A549 (cell line): Measurements from ENCODE around the gene RABAC1. TPM values are rescaled to one million over a fixed set of nuclear protein-coding genes. Genes with fewer than 3 reads are reported as not detected.

Experiments used
- ATAC-seq, 2 experiments: fragments of 200-7000 bp in 1 of 2; fragments of >200 bp in 1 of 2; cut with Nextera tagmentation in 1 of 2; cut with Tn5 transposase in 1 of 2; 3 replicates each; pipeline versions ENCODE4 v1.8.0 to v1.9.1; 2018 to 2020; ENCODE audit warnings: mild to moderate bottlenecking in 1 of 2, moderate library complexity in 1 of 2
- CTCF ChIA-PET: fragments of 300-600 bp; sonication (Branson Sonifier 250); formaldehyde crosslinking; extraction: SDS; loops from one replicate; lab custom pipeline; 2021; ENCODE audit warnings: antibody characterized with exemption, inconsistent platforms; lab: Yijun Ruan, JAX
- POLR2A ChIA-PET: fragments of 350-600 bp; formaldehyde crosslinking; extraction: SDS; loops from one replicate; lab custom pipeline; 2021; ENCODE audit warnings: antibody characterized with exemption, inconsistent platforms; lab: Yijun Ruan, JAX
- DNase-seq, 2 experiments: peaks; one replicate each; pipeline versions ENCODE4 v3.0.0 to v3.0.0-alpha.2; 2011 to 2016; ENCODE audit warnings: low read depth in 1 of 2, low spot score in 1 of 2
- FAIRE-seq: peaks from 2 replicates; lab custom pipeline; 2011; peaks lifted over from hg19 to GRCh38; lab: Jason Lieb, UNC
- H3K27ac ChIP-seq, 2 experiments: fragments of >200 bp; sonication (Bioruptor Twin); formaldehyde crosslinking; 3 replicates each; pipeline ENCODE4 v1.5.1; 2016 to 2017
- H3K4me1 ChIP-seq: fragments of >200 bp; sonication (Bioruptor Twin); formaldehyde crosslinking; 3 replicates; pipeline ENCODE4 v1.6.1; 2016
- H3K4me2 ChIP-seq: fragments of >200 bp; sonication (Bioruptor Twin); formaldehyde crosslinking; 3 replicates; pipeline ENCODE4 v1.6.1; 2016
- H3K4me3 ChIP-seq: fragments of >200 bp; sonication (Bioruptor Twin); formaldehyde crosslinking; 3 replicates; pipeline ENCODE4 v1.5.1; 2016
- H3K9me3 ChIP-seq: fragments of >200 bp; sonication (Bioruptor Twin); formaldehyde crosslinking; 3 replicates; pipeline ENCODE4 v1.6.1; 2016
- CBX2 ChIP-seq: fragments of 200-600 bp; sonication (generic); IDR thresholded peaks from 2 replicates; pipeline ENCODE4 v1.6.1; 2016; ENCODE audit warnings: low read depth, mild to moderate bottlenecking, borderline replicate concordance
- CBX8 ChIP-seq: fragments of 200-600 bp; sonication (generic); IDR thresholded peaks from 2 replicates; pipeline ENCODE4 v1.6.1; 2016
- CEBPB ChIP-seq, 2 experiments: fragments of >200 bp in 1 of 2; sonication (Bioruptor Twin) in 1 of 2; formaldehyde crosslinking in 1 of 2; IDR thresholded peaks; 2 replicates each; pipeline ENCODE4 v1.6.1; 2012 to 2016
- EHF ChIP-seq: fragments of 250-450 bp; sonication (Bioruptor Pico); IDR thresholded peaks from 2 replicates; pipeline ENCODE4 v1.5.0; 2020; ENCODE audit warnings: mild to moderate bottlenecking
- EP300 ChIP-seq, 2 experiments: fragments of >200 bp; sonication (Bioruptor Twin); formaldehyde crosslinking; IDR thresholded peaks; 2 replicates in 1 of 2; 3 replicates in 1 of 2; pipeline ENCODE4 v1.6.1; 2016 to 2017
- FOSB ChIP-seq: fragments of 250-450 bp; sonication (Bioruptor Pico); IDR thresholded peaks from 2 replicates; pipeline ENCODE4 v1.5.0; 2020; ENCODE audit warnings: mild to moderate bottlenecking, moderate library complexity
- HEYL ChIP-seq: fragments of 250-450 bp; sonication (Bioruptor Pico); IDR thresholded peaks from 2 replicates; pipeline ENCODE4 v1.8.0; 2021; ENCODE audit warnings: mild to moderate bottlenecking, moderate library complexity
- HOXB13 ChIP-seq: fragments of 250-450 bp; sonication (Bioruptor Pico); IDR thresholded peaks from 2 replicates; pipeline ENCODE4 v1.5.0; 2020; ENCODE audit warnings: low read depth, mild to moderate bottlenecking, moderate library complexity
- HOXB5 ChIP-seq: fragments of 250-450 bp; sonication (Bioruptor Pico); IDR thresholded peaks from 2 replicates; pipeline ENCODE4 v1.5.0; 2020; ENCODE audit warnings: mild to moderate bottlenecking, moderate library complexity
- KDM5A ChIP-seq: fragments of 200-600 bp; sonication (generic); IDR thresholded peaks from 2 replicates; pipeline ENCODE4 v1.6.1; 2016; ENCODE audit warnings: antibody characterized with exemption, mild to moderate bottlenecking
- MYC ChIP-seq: IDR thresholded peaks from 2 replicates; pipeline ENCODE4 v1.6.1; 2012; ENCODE audit warnings: mild to moderate bottlenecking, inconsistent platforms, low read length, improper control_type of control experiment, borderline replicate concordance
- NFE2L2 ChIP-seq: fragments of 150-350 bp; conservative IDR thresholded peaks from 2 replicates; pipeline ENCODE4 v1.6.1; 2014; ENCODE audit warnings: low read length
- POLR2AphosphoS2 ChIP-seq: conservative IDR thresholded peaks from 2 replicates; pipeline ENCODE4 v1.6.1; 2012; ENCODE audit warnings: low read length, improper control_type of control experiment, inconsistent platforms
- RAD21 ChIP-seq, 2 experiments: fragments of >200 bp in 1 of 2; sonication (Bioruptor Twin) in 1 of 2; formaldehyde crosslinking in 1 of 2; IDR thresholded peaks in 1 of 2; conservative IDR thresholded peaks in 1 of 2; 2 replicates in 1 of 2; 3 replicates in 1 of 2; pipeline ENCODE4 v1.6.1; 2012 to 2018; ENCODE audit warnings: inconsistent platforms in 1 of 2
- RARB ChIP-seq: fragments of 250-450 bp; sonication (Bioruptor Pico); IDR thresholded peaks from 2 replicates; pipeline ENCODE4 v1.8.0; 2021; ENCODE audit warnings: mild to moderate bottlenecking, moderate library complexity
- SMC3 ChIP-seq: fragments of >200 bp; sonication (Bioruptor Twin); formaldehyde crosslinking; IDR thresholded peaks from 3 replicates; pipeline ENCODE4 v1.6.1; 2018; ENCODE audit warnings: inconsistent platforms
- SREBF2 ChIP-seq: fragments of 450-650 bp; IDR thresholded peaks from 2 replicates; pipeline ENCODE4 v1.6.1; 2014; ENCODE audit warnings: mild to moderate bottlenecking, moderate library complexity
- ZC3H11A ChIP-seq: fragments of 450-650 bp; IDR thresholded peaks from 2 replicates; pipeline ENCODE4 v1.6.1; 2014; ENCODE audit warnings: antibody characterized with exemption, mild to moderate bottlenecking
- WGBS: methylation state at CpG from one replicate; pipeline ENCODE4 v1.1.6; 2017; ENCODE audit errors: missing lambda C conversion rate; 5-methylcytosine and 5-hydroxymethylcytosine counted together
- polyA plus RNA-seq, 4 experiments: library from polyadenylated mRNA; depleted of rRNA in 3 of 4; stranded (reverse); fragments of >200 nt; fragmentation: RNase III in 1 of 4; extraction: RNeasy Plus Mini Kit Qiagen cat#74134 plus additional on column Dnase treatment in 1 of 4; gene quantifications; 2 replicates in 3 of 4; 3 replicates in 1 of 4; pipeline ENCODE4 v1.2.3, GENCODE V29; 2011 to 2017
- TF ChIP-seq, protein P1 (sequence below): fragments of 200-600 bp; sonication (generic); IDR thresholded peaks from 2 replicates; pipeline ENCODE4 v1.6.1; 2016; ENCODE audit warnings: antibody characterized with exemption, mild to moderate bottlenecking, moderate library complexity
- TF ChIP-seq, protein P2 (sequence below): IDR thresholded peaks from 2 replicates; pipeline ENCODE4 v1.6.1; 2012
- TF ChIP-seq, protein P3 (sequence below): IDR thresholded peaks from 2 replicates; pipeline ENCODE4 v1.6.1; 2012; ENCODE audit warnings: low read depth, borderline replicate concordance
- TF ChIP-seq, protein P4 (sequence below): fragments of >200 bp; sonication (Bioruptor Twin); formaldehyde crosslinking; IDR thresholded peaks from 3 replicates; pipeline ENCODE4 v1.5.1; 2016
- TF ChIP-seq, protein P5 (sequence below): fragments of >200 bp; sonication (Bioruptor Twin); formaldehyde crosslinking; IDR thresholded peaks from 2 replicates; pipeline ENCODE4 v1.6.1; 2016
- TF ChIP-seq, protein P6 (sequence below): fragments of 250-450 bp; sonication (Bioruptor Pico); IDR thresholded peaks from 2 replicates; pipeline ENCODE4 v1.5.0; 2021; ENCODE audit warnings: mild to moderate bottlenecking, moderate library complexity, borderline replicate concordance

The RABAC1 gene
- polyA plus RNA-seq, 2 of the 4 experiments (the other 2 are of a cell fraction): 117 to 247 TPM

DNA sequence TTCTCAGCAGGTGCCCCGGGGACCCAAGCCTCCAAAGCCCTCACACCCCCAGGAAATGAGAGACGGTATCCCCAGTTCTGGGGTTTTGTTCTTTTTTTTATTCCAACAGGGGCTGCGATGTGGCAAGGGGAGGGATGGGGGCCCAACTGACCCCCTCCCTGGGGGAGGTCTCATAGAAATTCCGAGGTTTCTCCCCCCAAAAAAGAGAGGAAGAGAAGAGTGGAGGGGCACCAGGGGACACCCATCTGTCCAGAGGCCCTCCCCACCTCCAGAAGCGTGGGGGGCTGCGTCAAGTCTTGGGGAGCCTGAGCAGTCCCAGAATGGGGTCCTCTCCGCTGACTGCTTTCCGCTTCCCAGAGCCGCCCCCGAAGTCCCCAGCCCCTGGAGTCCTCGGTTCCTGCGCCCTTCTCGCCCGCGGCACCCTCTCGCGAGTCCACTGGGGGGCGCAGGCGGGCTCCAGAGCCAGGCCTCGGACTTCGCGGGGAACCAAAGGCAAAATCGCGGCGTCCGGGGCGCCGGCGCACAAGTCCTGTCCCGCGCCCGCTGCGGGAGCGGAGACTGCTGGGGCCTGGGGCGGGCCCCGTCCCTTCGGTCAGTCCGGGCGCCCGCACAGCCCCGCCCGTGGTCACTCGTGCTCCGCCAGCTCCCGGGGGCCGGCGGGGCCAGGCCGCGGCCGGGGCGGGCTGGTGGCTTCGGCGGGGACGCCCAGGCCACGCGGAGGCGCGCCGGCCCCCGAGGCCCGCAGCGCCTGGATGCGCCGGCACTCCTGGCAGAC is 39.3 kb upstream of the RABAC1 start:
- peak overlapping the region; percentile 100 for H3K4me2 ChIP-seq
- FAIRE-seq (no peak), DNase-seq (peak; percentile 74 to 86)
- ChIA-PET POLR2A (interaction anchor here (0.8 to 0.9 kb wide), 2 partner anchors 12 to 78 kb away, joined by 3 read pairs; partner anchors contain the start of gene ZNF574), CTCF (interaction anchor here (0.6 to 14.8 kb wide), 13 partner anchors 11 to 187 kb away, joined by 3 to 344 read pairs (median 4); no protein-coding TSS in a partner anchor)
- H3K9me3 ChIP-seq: no peaks in the 10 kb centered on the region
- TF ChIP-seq, protein P1, sequence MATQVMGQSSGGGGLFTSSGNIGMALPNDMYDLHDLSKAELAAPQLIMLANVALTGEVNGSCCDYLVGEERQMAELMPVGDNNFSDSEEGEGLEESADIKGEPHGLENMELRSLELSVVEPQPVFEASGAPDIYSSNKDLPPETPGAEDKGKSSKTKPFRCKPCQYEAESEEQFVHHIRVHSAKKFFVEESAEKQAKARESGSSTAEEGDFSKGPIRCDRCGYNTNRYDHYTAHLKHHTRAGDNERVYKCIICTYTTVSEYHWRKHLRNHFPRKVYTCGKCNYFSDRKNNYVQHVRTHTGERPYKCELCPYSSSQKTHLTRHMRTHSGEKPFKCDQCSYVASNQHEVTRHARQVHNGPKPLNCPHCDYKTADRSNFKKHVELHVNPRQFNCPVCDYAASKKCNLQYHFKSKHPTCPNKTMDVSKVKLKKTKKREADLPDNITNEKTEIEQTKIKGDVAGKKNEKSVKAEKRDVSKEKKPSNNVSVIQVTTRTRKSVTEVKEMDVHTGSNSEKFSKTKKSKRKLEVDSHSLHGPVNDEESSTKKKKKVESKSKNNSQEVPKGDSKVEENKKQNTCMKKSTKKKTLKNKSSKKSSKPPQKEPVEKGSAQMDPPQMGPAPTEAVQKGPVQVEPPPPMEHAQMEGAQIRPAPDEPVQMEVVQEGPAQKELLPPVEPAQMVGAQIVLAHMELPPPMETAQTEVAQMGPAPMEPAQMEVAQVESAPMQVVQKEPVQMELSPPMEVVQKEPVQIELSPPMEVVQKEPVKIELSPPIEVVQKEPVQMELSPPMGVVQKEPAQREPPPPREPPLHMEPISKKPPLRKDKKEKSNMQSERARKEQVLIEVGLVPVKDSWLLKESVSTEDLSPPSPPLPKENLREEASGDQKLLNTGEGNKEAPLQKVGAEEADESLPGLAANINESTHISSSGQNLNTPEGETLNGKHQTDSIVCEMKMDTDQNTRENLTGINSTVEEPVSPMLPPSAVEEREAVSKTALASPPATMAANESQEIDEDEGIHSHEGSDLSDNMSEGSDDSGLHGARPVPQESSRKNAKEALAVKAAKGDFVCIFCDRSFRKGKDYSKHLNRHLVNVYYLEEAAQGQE: 0 out of 2 replicates have a peak, but pooled peaks have one; percentile 51
- TF ChIP-seq, protein P2, sequence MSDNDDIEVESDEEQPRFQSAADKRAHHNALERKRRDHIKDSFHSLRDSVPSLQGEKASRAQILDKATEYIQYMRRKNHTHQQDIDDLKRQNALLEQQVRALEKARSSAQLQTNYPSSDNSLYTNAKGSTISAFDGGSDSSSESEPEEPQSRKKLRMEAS: peak; percentile 44; the same call in 1 of the 2 replicates
- TF ChIP-seq RAD21 (conservative IDR thresholded peaks at IDR 0.05 in 1 of 2, IDR thresholded peaks at IDR 0.05 in 1 of 2) (peak; percentile 62 to 66; a peak in 4 of 5 replicates), HEYL (CRISPR knock-in tag) (no peak), SMC3 (peak; percentile 79), CEBPB (IDR thresholded peaks at IDR 0.05) (no peak)
- TF ChIP-seq, protein P3, sequence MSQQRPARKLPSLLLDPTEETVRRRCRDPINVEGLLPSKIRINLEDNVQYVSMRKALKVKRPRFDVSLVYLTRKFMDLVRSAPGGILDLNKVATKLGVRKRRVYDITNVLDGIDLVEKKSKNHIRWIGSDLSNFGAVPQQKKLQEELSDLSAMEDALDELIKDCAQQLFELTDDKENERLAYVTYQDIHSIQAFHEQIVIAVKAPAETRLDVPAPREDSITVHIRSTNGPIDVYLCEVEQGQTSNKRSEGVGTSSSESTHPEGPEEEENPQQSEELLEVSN: peak; percentile 63
- TF ChIP-seq, protein P4, sequence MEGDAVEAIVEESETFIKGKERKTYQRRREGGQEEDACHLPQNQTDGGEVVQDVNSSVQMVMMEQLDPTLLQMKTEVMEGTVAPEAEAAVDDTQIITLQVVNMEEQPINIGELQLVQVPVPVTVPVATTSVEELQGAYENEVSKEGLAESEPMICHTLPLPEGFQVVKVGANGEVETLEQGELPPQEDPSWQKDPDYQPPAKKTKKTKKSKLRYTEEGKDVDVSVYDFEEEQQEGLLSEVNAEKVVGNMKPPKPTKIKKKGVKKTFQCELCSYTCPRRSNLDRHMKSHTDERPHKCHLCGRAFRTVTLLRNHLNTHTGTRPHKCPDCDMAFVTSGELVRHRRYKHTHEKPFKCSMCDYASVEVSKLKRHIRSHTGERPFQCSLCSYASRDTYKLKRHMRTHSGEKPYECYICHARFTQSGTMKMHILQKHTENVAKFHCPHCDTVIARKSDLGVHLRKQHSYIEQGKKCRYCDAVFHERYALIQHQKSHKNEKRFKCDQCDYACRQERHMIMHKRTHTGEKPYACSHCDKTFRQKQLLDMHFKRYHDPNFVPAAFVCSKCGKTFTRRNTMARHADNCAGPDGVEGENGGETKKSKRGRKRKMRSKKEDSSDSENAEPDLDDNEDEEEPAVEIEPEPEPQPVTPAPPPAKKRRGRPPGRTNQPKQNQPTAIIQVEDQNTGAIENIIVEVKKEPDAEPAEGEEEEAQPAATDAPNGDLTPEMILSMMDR: peak; percentile 90
- TF ChIP-seq, all 56 proteins: peak for 6
- H3K4me3 ChIP-seq: peak overlapping the region; percentile 47
- WGBS: 1% methylated on average over 32 of the region's 64 CpGs
- H3K4me1 ChIP-seq: peaks cover 29% of the 10 kb centered on the region
- peak overlapping the region in 1 of 2 experiments; percentile 47; a peak in 2 of 6 replicates for H3K27ac ChIP-seq
- peak; percentile 9 to 60; a peak in 4 of 6 replicates for ATAC-seq

DNA sequence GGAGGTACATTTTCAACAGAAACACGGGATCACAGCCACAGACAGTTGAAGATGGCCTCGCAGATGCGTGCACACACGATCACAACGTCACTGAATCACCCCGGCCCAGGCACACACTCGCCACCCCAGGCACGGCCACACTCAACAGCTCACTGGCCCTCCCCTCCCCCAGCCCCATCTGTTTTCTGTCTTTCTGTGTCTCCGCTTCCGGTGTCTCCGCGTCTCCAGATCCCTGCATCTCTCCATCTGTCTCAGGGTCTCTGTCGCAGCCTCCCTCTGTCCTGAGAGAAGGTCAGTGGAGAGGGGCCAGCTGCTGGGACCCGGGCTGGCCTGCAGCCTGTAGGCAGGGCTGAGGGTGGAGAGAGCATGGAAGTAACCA is 38.7 kb upstream of the RABAC1 start:
- TF ChIP-seq, protein P5, sequence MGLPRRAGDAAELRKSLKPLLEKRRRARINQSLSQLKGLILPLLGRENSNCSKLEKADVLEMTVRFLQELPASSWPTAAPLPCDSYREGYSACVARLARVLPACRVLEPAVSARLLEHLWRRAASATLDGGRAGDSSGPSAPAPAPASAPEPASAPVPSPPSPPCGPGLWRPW: no peak
- TF ChIP-seq NFE2L2 (no peak), POLR2AphosphoS2 (no peak), SREBF2 (no peak), CBX2 (no peak), EHF (no peak), KDM5A (no peak), MYC (no peak), HOXB13 (CRISPR knock-in tag) (no peak), HOXB5 (CRISPR knock-in tag) (no peak), CBX8 (no peak), ZC3H11A (no peak), EP300 (IDR thresholded peaks at IDR 0.05) (no peak), FOSB (CRISPR knock-in tag) (no peak), RARB (CRISPR knock-in tag) (no peak)
- TF ChIP-seq, protein P6, sequence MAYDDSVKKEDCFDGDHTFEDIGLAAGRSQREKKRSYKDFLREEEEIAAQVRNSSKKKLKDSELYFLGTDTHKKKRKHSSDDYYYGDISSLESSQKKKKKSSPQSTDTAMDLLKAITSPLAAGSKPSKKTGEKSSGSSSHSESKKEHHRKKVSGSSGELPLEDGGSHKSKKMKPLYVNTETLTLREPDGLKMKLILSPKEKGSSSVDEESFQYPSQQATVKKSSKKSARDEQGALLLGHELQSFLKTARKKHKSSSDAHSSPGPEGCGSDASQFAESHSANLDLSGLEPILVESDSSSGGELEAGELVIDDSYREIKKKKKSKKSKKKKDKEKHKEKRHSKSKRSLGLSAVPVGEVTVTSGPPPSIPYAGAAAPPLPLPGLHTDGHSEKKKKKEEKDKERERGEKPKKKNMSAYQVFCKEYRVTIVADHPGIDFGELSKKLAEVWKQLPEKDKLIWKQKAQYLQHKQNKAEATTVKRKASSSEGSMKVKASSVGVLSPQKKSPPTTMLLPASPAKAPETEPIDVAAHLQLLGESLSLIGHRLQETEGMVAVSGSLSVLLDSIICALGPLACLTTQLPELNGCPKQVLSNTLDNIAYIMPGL (CRISPR knock-in tag): no peak
- CTCF ChIA-PET: interaction anchor here (1.0 to 14.8 kb wide), 11 partner anchors 12 to 187 kb away, joined by 3 to 344 read pairs (median 4); no protein-coding TSS in a partner anchor
- no peak for DNase-seq
- peaks cover 30% of the 10 kb centered on the region for H3K4me1 ChIP-seq
- WGBS: 17% methylated on average over 14 of the region's 14 CpGs
- no peak overlapping the region for H3K27ac ChIP-seq
- no peaks in the 10 kb centered on the region for H3K9me3 ChIP-seq
- POLR2A ChIA-PET: no interaction called here
- no peak for ATAC-seq
- peak overlapping the region; percentile 47; the same call in 2 of the 3 replicates for H3K4me3 ChIP-seq
- H3K4me2 ChIP-seq: peak overlapping the region; percentile 100
- FAIRE-seq: no peak
